ENCODE data around the gene RPL34.

Gene RPL34

DNA sequence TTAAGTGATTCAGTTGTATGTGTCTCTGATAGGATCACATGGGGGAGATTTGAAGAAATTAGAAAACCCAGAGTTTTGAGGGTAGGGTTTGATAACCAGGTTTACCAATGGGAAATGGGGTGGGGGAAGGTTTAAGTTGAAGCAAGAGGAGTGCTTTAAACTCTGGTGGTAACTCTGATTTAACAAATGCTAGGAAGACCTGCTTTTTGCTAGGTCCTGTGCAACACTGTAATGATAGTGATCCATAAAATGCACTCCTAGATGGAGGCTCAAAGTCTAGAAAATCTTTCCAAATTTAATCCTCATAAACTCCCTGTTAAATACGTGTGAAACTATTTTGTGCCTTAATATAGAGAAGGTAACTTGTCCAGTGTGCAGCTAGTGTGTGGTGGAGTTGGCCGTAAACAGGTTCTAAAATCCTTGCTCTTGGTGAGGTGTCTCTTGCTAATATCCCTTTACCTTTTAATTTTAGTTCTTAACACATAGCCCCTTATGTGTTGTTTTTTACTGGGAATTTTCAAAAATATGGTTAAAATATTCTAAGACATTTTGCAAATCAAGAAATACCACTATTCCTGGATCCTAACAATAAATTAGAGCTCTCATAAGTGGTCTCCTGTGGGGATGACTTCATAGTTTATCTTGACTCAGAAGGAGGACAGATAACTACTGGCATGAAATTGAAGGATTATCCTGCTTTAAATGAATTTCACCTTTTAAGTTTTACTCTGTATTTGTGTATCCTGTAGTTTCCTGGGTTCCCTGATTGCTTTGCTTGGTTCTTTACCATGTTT, 4.1 kb downstream of the RPL34 start:
- TF ChIP-seq, protein P1, sequence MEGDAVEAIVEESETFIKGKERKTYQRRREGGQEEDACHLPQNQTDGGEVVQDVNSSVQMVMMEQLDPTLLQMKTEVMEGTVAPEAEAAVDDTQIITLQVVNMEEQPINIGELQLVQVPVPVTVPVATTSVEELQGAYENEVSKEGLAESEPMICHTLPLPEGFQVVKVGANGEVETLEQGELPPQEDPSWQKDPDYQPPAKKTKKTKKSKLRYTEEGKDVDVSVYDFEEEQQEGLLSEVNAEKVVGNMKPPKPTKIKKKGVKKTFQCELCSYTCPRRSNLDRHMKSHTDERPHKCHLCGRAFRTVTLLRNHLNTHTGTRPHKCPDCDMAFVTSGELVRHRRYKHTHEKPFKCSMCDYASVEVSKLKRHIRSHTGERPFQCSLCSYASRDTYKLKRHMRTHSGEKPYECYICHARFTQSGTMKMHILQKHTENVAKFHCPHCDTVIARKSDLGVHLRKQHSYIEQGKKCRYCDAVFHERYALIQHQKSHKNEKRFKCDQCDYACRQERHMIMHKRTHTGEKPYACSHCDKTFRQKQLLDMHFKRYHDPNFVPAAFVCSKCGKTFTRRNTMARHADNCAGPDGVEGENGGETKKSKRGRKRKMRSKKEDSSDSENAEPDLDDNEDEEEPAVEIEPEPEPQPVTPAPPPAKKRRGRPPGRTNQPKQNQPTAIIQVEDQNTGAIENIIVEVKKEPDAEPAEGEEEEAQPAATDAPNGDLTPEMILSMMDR (IDR thresholded peaks at IDR 0.05; ENCODE audit: insufficient read depth, missing control alignments) = no peak
- no peak for DNase-seq (ENCODE audit: insufficient read length, low spot score)
- no peak for FAIRE-seq

- FAIRE-seq (no peak), DNase-seq (ENCODE audit: insufficient read length, low spot score) (no peak)
- TF ChIP-seq, protein P1 (IDR thresholded peaks at IDR 0.05; ENCODE audit: insufficient read depth, missing control alignments) = no peak
These were observed 5.7 kb downstream of the RPL34 start for GRCh38 chr4:108626056-108626455.

DNA sequence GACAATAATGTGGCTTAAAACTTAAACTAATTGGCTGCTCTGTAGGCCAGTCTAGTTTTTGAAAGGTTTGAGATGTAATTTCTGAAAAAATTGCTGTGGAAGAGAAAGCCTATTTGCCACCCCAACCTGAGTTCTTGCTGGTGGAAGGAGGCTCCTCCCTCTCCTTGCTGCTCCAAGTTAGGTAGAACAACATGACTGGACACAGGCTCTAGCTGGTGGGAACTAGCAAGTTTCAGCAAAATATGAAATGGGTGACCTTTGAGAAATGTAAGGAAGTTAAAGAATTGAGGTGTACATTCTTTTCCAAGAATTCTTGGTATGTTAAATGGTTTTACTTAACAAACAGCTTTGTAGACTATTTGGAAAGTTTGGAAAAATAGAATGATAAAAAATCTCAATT, 8.0 kb downstream of the RPL34 start:
- TF ChIP-seq, protein P1 (IDR thresholded peaks at IDR 0.05; ENCODE audit: insufficient read depth, missing control alignments) = no peak
- DNase-seq (ENCODE audit: insufficient read length, low spot score) = no peak
- no peak for FAIRE-seq

DNA sequence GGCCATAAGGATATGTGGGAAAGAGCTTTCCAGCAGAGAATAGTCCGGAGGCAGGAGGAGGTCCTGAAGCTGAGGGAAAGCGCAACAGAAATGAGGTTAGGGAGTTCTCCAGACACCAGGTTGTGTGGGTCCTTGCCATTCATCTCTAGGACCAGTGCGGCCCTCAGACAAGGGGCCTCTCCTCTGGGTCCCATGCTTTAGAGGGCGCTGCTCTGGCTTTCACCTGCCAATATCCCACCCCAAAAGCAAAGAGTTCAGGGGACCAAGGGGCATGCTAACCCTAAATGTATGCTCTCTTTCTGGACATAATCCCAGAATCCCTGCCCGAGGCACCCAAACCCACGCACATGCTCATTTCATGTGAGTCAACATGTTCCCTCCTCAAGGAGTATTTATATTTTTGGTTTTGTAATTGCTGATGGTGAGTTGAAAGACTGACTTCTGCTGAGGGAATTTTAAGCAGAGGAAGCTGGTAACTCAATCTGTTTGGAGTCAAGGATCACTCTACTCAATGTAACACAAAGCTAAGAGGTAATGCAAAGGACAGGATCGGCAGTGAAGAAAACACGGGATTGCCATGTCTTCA, 14.8 kb downstream of the RPL34 start:
- DNase-seq (ENCODE audit: insufficient read length, low spot score) (no peak), FAIRE-seq (no peak)
- TF ChIP-seq, protein P1 (IDR thresholded peaks at IDR 0.05; ENCODE audit: insufficient read depth, missing control alignments) = no peak

DNA sequence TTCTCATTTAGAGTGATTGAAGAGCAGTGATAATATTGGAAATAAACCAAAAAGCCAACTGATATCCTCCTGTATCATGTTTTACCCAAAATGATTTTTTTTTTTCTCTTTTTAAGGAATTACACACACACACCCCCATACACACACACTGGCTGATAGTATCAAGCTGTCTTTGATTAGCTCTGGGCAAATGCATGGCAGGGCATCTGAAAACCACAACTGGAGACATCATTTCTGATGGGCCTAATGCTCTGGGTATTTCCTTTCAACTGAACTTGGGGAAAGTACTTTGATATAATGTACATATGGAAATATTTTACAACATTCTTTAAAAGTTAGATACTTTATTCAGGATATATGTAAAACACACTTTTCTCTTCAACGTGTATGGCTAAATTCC, 15.9 kb downstream of the RPL34 start:
- FAIRE-seq = no peak
- TF ChIP-seq, protein P1 (IDR thresholded peaks at IDR 0.05; ENCODE audit: insufficient read depth, missing control alignments) = no peak
- no peak for DNase-seq (ENCODE audit: insufficient read length, low spot score)

DNA sequence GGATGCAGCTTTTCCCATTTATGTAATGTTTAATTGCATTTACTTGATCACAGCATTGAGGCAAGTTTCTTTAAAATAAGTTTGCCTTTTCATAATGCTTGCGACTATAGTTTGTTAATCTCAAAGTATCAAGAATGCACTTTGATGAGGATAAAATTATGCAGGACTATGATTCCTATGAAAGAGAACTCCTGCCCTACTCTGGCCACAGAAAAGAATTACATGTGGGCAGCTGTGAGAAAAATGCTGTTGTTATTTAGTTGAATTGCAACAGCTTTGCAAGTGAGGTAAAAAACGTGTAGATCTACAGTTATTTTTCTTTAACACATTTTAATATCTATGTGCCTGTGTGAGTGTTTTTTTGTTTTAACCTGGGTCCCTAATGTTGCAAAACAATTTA, 17.5 kb downstream of the RPL34 start:
- FAIRE-seq (no peak), DNase-seq (ENCODE audit: insufficient read length, low spot score) (no peak)
- TF ChIP-seq, protein P1 (IDR thresholded peaks at IDR 0.05; ENCODE audit: insufficient read depth, missing control alignments) = no peak

GRCh38 chr4:108644237-108644636, 23.9 kb downstream of the RPL34 start:
- TF ChIP-seq, protein P1 (IDR thresholded peaks at IDR 0.05; ENCODE audit: insufficient read depth, missing control alignments) = no peak
- no peak for DNase-seq (ENCODE audit: insufficient read length, low spot score)
- no peak for FAIRE-seq

Data from D721Med (cell line).